IPS-NIHi7 (cell line): Measurements from ENCODE around the gene PSMB7.

Experiments
- DNase-seq: peaks from one replicate; pipeline ENCODE4 v3.0.0; 2012; ENCODE audit warnings: mixed read lengths; ENCODE audit errors: extremely low spot score

Gene PSMB7

DNA sequence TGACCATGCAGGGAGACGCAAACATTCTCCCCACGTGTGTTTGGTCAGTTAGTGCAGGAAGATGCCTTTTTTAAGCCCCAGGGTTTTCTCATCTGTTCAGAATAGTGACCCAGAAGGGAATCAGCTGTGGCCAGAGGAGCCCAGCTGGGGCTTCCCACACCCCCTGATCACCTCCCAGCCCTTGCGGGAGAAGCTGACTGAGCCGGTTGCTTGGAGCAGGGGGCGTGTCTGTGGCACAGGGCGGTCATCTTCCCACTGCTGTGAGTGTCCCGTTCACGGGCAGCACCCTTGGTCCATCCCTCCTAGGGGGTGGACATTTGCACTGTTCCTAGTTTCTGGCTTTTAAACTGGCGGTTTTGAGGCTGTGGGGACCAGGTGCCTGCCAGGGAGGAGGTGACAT, 87.8 kb downstream of the PSMB7 start:
- DNase-seq: no peak

DNA sequence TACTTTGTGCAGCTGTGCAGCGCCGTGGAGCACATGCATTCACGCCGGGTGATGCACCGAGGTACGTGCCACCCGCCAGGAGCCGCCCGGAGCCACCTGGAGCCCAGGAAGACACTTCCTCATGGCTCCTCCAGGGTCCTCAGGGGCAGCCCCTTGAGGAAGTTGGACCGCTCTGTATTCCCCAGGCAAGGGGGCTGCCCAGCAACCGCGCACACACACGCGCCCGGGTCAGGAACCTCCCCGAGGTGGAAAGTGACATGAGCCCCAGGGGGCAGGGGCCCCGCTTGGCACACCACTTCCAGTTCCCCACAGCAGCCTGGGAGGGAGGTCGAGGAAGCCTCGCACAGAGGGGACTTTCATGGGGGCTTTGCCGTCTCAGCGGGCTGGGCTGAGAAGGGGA, 88.9 kb downstream of the PSMB7 start:
- DNase-seq: no peak

GRCh38 chr9:124325816-124326215, 89.4 kb downstream of the PSMB7 start:
- DNase-seq: no peak

DNA sequence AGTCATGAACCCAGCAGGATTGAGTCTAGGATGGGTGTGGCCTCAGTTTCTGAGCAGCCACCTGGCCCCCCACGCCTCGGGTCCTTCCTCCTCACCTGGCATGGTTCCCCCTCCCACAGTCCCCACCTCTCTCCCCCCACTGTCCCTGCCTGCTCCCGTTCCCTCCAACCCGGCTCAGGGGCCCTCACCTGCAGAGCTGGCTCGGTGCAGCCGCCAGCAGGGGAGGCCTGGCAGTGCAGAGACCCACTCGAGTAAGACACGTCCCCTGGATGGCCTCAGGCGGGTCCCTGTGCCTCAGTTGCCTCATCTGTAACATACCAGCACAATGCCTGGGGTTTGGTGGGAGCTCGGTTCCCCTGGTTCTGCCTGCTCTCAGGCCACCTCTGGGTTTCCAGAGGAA, 91.3 kb downstream of the PSMB7 start:
- DNase-seq: no peak

DNA sequence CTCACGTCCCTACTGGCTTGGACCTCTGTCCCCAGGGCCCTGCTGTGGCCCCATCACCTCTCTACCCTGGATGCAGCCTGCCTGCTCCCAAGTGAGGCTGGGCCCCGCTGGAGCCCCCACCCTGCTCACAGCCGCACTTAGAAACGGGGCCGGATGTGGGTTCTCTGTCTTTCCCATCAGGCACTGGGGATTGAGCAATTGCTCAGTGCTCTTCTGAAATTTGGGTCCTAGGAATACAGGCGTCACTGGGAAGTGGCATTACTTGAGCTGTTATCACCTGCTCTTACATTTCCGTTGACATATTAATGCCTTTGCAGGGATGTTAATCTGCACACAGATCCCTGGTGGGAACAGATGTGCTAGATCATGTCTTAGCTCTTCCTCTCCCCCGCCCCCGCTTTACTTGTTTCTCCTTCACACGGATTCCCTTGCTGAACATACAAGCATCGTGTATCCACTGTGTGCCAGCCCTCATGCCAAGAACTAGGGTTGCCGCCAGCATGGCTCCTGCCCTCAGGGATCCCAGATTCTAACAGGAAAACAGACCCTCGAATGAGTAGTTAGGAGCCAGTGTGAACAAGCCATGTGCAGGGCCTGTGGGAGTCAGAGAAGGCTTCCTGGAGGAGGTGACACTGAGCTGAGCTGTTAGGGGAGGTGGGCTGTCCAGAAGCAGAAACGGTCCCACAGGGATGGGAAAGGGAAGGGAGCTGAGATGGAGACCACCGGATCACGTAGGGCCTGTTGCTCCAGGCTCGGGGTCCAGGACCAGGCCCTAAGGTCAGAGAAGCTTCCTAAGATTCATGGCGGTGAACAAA, 92.4 kb downstream of the PSMB7 start:
- no peak for DNase-seq

DNA sequence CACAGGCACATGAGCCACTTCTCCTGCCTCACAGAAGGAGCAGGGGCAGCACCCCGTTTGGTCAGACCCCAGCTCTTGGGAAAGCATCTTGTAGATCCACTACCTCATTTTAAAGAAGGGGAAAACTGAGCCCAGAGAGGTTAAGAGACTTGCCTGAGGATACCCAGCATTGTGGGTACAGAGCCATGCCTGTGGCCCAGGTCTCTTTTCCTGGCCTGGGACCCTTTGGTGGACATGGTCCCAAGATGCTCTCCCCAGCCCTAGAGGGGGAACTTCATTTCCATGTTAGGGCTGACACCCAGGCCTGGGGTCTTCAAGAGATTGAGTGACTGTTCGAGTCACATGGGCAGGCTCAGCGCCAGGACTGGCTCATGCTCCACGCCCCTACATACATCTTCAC, 93.3 kb downstream of the PSMB7 start:
- no peak for DNase-seq

DNA sequence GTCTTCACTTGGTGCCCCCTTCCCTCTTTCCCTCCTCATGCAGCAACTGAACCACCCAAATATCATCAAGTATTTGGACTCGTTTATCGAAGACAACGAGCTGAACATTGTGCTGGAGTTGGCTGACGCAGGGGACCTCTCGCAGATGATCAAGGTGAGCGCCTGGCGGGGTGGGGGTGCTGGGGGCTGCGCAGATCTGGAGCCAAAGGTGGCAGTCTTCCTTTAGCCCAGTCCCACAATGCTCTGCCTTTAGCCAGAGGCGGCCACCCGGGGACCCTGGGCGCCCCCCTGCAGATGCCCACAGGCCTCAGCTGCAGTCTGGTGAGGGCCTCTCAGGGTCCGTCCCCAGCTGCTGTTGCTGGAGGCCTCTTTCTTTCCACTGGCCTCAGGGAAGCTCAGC, 93.8 kb downstream of the PSMB7 start:
- DNase-seq: no peak

GRCh38 chr9:124320062-124320973, 94.9 kb downstream of the PSMB7 start:
- DNase-seq: peak; percentile 95

GRCh38 chr9:124315882-124316281, 99.4 kb downstream of the PSMB7 start:
- no peak for DNase-seq

DNA sequence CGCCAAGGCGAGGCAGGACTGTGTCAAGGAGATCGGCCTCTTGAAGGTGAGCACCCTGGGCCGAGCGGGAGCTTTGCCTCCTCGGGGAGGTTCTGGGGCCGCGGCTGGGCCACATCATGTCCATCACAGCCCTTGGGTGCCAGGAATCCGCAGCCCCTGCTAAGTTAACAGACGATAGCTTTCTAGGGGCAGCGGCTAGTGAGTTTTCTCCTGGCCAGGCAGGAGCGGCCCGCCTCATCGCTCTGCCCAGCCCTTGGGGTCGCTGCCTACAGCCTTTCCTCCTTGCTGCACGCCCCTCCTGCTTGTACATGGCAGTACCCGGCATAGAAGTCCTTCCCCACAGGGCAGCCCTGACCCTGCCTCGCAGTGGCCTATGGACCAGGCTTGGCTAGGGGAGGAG, 101.3 kb downstream of the PSMB7 start:
- DNase-seq: no peak

- peak; percentile 55 for DNase-seq
These were observed 102.7 kb downstream of the PSMB7 start for GRCh38 chr9:124312290-124313265.

DNA sequence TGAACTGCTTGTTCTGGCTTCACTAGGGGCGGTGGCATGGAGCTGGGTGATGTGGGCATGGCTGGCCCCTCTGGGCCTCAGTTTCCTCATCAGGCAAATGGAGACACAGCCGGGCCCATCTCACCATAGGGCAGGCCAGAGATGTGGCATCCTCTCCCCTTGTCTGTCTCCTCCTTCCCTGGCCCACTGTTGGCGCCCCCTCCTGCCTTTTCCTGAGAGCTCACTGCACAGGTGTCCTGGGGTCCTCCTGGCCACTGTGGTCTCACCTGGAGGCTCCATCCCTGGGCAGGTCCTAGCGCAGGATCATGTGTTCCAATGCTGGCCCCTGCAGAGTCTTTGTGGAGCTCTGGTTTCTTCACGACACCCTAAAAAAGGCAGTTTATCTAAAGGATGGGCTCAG, 104.0 kb downstream of the PSMB7 start:
- DNase-seq: peak; percentile 61

DNA sequence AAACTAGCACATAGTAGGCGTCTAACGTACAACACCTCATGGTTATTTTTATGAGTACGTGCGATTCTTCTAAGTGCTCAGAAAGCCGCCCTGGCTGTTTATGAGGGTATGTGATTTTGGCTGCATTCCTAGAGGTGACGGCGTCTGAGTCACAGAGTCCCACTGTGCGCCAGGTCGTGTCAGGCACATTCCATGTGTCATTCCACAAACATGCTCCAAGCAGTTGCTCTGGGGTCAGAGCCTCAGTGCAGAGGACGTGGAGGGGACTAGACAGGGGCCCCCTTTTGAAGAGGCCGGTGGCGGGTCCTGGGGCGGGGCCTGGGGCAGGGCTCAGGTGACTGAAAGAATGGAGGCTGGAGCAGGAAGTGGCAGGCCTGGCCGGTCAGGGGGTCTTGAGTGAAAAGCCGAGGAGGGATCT, 105.6 kb downstream of the PSMB7 start:
- DNase-seq: peak; percentile 68

- DNase-seq: no peak
These were observed 106.4 kb downstream of the PSMB7 start for GRCh38 chr9:124308606-124309491.

DNA sequence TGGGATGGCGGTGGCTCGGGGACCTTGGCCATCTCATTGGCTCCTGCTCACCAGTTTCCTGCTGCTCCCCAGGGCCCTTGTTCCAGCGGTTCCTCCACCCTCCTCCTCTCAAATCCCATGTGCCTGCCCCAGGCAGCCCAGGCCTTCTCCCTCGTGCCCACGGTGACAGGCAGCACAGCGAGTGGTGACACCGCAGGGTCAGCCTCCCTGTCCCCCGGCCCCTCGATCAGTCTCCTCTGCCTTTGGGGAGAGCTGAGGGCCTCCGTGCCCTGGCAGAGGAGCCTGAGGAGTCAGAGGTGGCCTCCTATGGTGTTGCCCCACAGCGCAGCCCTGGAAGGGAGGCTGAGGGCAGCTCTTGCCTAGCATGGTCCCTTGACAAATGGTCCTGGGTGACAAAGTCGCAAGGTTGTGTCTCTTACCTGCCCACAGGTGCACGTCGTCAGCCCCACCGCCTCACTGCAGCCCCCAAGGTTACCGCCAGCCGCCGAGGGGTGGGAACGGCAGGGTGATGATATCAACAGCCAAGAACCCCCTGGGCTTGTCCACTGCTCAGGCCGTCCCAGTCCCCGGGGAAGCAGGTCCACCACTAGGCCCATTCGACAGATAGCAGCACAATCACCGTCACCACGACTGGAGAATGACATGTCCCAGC, 107.7 kb downstream of the PSMB7 start:
- no peak for DNase-seq

- no peak for DNase-seq
These were observed 109.0 kb downstream of the PSMB7 start for GRCh38 chr9:124306098-124306735.

GRCh38 chr9:124304285-124304684, 111.0 kb downstream of the PSMB7 start:
- no peak for DNase-seq

DNA sequence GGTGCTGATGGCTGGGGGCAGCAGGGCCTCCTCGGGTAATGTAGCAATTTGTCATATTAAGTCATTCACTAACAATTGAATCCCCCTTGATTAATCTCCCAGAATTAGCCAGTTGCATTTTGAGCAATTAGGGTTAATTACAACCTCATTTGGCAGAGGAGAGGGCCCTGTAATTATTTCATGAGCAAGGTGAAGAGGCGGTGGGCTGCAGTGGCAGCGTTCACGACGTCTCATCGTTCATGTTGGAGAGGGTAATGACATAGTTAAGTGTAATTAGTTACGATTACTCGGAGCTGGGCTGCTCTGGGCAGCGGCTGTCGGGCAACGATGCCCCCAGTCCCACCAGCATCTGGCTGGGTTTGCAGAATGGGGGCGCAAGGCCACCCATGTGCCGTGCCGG, 111.5 kb downstream of the PSMB7 start:
- DNase-seq: no peak
